Measurements from ENCODE around the gene SLC29A2.

DNA sequence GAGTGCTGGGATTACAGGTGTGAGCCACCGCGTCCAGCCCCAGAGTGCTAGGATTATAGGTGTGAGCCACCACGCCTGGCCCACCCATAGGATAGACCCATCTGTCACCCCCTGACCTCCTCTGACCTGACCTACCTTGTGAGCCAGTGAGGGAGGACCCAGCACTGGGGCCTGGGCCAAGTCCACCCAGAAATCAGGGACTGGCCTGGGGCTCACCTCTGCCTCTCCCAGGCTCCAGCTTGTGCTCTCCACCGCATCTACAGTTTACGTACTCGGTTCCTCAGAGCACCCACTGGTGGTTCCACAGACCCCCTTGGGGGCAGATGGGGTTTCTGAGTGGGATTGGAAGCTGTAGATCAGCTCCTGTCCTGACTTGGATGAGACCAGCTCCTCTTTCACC, 6.4 kb downstream of the SLC29A2 start:
- TF ChIP-seq, protein P1, sequence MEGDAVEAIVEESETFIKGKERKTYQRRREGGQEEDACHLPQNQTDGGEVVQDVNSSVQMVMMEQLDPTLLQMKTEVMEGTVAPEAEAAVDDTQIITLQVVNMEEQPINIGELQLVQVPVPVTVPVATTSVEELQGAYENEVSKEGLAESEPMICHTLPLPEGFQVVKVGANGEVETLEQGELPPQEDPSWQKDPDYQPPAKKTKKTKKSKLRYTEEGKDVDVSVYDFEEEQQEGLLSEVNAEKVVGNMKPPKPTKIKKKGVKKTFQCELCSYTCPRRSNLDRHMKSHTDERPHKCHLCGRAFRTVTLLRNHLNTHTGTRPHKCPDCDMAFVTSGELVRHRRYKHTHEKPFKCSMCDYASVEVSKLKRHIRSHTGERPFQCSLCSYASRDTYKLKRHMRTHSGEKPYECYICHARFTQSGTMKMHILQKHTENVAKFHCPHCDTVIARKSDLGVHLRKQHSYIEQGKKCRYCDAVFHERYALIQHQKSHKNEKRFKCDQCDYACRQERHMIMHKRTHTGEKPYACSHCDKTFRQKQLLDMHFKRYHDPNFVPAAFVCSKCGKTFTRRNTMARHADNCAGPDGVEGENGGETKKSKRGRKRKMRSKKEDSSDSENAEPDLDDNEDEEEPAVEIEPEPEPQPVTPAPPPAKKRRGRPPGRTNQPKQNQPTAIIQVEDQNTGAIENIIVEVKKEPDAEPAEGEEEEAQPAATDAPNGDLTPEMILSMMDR (IDR thresholded peaks at IDR 0.05) = no peak
- TF ChIP-seq, protein P2, sequence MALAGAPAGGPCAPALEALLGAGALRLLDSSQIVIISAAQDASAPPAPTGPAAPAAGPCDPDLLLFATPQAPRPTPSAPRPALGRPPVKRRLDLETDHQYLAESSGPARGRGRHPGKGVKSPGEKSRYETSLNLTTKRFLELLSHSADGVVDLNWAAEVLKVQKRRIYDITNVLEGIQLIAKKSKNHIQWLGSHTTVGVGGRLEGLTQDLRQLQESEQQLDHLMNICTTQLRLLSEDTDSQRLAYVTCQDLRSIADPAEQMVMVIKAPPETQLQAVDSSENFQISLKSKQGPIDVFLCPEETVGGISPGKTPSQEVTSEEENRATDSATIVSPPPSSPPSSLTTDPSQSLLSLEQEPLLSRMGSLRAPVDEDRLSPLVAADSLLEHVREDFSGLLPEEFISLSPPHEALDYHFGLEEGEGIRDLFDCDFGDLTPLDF (CRISPR knock-in tag; IDR thresholded peaks at IDR 0.05) = no peak

All from WTC11 (cell line).